Inflammatory macrophage treated with lipopolysaccharide for 1 hour (primary cell): ENCODE data around the gene TPBGL.
A peak's percentile ranks its signal among the peaks of the same experiment; 100 is the strongest.
"Not testable (repeated sequence)": the region's sequence is repeated elsewhere in the genome, so short reads cannot be mapped to it uniquely, and the experiment has no call there.

Experiments used
- DNase-seq, 2 donors: peaks; one replicate each; pipeline ENCODE4 v3.0.0-alpha.2; 2020 to 2022

The TPBGL gene

DNA sequence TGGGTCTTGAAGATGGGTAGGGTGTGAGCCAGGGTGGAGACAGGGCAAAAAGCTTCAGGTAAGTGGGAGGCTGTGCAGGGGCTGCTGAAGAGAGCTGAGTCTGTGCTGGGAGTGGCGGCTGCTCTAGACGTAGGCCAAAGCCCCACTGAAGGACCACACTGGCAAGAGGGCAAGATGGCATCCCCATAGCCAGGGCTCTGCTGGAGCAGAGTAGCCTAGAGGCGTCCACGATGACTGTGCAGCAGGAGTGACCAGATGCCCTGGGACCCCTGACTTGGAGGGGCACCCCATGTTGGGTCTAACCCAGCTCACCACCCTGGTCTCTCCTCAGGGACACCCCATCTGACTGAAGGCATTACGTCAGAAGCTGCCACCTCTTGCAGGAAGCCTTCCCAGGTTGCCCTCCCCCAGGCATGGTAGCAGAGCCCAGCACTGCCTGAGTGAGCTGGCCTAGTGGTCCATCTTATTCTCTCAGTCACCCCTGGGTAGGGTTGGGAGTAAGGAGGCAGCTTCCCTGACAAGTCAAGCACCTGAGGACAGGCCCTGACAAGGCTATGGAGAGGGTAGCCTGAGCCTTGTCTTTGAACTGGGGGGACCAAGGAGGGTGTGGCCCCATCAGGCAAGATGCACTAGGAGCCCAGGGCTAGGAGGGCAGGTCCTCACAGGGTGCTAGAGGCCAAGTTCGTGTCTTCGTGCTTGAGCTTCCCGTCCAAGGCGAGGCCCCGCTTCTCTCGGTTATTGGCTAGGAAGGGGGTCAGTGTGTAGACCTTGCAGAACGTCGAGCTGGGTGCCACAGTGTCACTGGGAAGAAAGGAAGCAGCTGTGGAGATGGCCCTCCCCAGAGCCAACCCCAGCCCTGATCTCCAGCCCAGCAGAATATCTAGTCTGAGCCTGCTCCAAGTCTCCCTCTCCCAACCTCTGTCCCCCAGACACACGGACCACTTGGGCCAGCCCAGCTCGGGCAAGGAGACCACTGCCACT is 33.1 kb downstream of the TPBGL start:
- no peak for DNase-seq

DNA sequence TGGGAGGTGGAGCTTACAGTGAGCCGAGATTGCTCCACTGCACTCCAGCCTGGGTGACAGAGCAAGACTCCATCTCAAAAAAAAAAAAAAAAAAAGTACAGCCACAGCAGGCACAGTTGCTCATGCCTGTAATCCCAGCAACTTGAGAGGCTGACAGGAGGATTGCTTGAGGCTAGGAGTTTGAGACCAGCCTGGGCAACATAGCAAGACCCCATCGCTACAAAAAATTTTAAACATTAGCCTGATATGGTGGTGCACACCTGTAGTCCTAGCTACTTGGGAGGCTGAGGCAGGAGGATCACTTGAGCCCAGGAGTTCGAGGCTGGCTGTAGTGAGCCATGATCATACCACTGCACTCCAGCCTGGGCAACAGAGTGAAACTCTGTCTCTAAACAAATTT is 34.1 kb downstream of the TPBGL start:
- DNase-seq: not testable (repeated sequence)

DNA sequence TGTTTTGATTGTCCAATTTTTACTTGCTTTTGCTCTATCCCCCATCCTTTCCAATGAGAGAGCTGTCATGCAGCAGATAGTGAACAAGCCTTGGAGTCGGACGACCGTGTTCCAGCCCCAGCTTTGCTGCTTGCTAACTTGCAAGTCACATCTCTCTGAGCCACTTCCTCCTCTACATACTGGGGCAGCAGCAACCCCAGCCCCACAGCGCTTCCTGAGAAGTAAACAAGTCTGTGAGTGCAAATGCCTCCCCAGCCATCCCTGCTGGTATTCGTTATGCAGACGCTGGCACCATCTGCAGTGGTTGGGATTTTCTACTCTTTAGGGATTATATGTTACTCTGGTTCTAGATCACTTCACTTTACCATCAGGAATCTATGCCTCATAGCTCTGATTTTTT is 35.0 kb downstream of the TPBGL start:
- DNase-seq: peak in 1 of 2 donors; percentile 18

DNA sequence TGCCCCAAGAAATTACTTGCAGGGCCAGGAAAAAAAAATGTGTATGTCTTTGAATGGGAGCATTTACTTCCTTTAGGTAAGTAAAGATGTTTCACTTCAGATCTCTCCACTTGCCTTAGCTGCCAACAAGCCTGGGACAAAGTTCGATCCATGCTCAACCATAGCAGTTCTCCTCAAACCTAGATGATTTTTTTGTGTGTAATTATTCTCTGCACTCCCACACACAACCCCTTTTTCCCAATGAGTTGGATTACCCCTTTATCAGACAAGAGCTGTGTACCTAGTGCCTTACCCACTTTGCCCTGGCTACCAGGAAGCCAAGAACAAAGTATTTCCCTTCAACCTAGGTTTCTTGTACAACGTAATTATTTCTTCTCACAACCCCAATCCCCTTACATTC is 35.6 kb downstream of the TPBGL start:
- DNase-seq: no peak

DNA sequence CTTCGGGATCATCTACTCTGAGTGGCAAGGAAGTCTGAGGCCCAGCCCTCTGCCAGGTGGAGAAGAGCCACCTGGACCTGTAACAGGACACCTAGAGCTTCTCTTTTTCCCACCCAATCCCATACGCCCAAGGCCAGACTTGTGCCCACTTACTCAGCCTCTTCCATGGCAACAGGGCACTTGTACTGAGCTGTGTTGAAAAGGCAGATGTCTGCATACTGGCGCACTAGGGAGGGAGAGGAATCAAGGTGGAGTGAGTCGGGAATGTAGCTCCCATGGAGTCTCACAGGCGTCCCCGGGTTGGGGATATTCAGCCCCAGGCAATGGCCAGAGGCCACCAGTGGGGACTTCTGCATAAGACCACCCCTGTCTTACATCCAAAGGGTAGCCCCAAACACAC is 36.1 kb downstream of the TPBGL start:
- DNase-seq: no peak

DNA sequence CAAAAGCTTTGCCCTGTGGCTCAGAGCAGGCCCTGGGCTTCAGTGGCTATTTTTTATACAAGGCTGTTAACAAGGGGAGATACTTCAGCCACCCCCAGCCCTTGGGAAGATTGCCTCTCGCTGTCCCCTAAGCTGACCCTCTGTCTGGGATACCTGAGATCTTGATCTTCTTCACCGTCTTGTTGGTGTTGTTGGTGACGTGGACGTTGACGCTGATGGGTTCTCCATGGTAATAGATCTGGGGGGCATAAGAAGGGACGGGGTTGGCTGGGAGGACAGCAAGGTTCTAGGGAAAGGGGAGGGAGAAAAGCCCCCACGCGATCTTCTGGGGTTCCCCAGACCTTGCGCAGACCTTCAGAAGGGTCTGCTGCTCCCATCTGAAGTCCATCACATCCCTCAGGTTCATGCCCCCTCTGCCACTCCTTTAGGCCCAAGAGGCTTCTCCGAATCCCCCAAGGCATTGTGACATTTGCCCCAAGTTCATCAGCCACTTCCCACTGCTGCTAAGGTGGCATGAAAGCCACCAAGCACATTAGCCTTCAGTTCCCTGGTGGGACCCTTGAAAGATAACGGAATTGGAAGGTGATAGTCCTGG is 36.7 kb downstream of the TPBGL start:
- no peak for DNase-seq

DNA sequence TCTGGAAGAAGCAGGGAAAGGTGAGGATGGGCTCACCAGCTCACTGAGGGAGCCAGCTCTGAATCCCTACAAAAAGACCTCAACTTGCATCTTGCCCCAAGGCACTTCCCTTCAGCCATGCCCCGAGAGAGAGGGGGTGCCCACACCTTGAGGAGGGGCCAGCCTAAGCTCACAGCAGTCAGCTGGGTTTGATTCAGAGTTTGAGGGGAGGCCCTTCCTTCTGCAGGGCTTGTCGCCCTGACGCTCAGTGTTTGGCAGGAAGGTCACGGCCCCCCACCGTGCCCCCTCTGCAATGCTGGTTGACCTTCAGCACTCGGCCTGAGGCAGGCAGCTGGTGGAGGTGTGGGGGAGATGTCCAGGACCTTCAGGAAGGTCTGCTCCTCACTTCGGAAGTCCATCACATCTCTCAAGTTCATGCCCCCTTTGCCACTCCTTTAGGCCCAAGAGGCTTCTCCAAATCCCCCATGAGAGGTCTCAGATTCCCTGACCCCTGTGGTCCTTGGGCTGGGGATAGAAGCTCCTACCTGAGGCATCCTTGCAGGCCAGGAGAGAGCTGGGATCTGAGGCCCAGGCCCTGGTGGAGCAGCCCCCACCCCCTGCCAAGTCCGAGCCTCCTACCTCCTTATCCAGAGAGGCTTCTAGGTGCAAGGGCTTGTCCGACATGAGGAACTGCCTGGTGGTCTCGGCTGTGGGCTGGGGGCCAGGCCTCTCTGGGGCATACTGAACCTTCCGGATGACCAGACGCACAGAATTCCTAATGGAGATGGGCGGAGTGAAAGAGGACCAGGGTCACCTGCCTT is 37.6 kb downstream of the TPBGL start:
- DNase-seq: no peak

DNA sequence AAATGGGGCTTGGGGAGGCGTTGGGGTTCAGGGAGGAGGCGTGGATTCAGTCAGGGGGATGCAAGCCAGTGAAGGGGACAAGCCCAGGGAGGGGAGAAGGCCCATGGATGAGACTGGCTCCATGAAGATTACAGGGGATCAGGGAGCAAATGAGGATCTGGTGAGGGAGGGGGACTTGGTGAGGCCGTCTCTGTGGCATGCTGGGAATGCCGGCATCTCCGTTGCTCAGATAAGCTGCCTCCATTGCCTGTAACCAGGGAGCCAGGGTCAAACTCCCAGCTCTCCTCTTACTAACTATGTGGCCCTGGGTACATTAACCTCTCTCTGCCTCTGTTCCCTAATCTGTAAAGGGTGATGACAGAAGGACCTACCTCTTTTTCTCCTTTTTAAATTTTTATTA is 38.7 kb downstream of the TPBGL start:
- no peak for DNase-seq

DNA sequence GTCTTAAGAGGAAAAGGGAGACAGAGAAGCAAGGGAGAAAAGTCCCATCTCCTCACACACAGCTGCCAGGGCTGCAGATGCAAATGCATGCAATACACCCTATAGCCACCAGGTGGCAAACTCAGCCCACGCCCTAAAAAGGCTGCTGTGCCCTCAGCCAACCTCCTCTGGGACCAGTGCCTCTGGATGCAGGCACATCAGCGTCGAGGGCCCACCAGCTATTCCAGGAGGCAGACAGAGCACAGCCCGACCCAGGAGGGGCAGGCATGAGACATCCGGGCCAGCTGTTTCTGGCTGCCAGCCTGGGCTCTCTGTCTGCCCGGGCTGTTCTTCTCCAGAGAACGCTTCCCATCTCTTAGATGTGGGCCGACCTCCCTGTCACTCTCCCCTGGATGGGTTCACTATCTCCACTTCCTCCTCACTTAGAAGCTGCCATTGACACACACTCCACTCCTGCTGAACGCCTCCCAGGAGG is 39.7 kb downstream of the TPBGL start:
- DNase-seq: peak; percentile 54 to 90

DNA sequence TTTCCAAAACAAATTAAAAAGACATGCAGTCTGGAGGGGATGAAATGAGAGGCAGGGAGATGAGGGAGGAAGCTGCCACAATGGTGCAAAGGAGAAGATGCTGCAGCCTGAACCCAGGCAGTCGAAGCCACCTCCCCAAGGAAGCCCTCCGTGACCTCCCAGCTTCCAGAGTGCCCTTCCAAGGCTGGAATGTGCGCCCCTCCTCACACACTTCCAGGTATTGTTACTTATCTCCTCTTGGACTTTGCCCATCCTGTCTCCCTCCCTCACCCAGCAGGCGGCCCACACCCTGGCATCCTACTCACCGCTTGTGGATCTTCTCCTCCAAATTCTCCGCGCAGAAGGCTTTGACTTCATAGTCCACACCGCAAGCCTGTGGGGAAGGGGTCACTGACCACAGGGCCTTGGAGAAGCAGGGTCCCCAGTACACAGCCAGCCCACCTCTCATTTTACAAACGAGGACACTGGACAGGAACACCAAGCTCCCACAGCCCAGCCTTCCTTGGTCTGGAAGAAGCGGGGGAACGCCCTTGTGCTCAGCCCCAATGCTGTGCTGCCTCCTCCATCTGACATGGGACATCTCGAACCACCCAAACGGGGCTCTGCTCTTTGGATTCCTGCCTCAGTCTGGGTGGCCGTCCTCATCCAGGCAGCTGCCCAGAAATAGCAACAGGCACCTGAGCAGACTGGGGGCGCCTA is 40.3 kb downstream of the TPBGL start:
- DNase-seq: no peak

DNA sequence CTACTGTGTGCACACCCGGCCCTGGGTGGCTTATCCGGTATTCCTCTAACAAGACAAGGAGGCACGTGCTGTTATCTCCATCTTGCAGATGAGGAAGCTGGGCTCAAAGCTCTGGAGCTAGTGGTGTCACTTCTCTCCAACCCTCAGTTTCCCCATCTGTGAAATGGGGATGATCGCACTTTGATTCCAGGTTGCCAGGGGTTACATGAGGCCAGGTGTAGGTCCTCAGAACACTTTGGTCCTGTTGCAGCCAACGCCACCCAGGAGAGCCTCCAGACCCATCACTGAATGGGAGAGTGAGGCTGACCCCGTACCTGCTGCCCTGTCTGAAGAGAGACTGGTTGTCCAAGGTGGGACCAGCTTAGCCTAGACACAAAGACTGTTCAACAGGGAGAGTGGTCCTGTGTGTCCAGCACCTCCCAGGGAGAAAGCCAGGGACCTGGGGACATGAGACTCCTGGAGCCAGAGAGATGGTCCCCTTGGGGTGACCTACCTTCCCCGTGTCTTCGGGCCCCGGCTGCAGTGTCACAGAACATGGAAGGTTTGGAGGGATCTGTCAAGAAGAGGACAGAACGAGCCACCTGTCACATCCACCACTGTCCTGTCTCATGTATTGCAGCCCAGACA is 41.0 kb downstream of the TPBGL start:
- no peak for DNase-seq

DNA sequence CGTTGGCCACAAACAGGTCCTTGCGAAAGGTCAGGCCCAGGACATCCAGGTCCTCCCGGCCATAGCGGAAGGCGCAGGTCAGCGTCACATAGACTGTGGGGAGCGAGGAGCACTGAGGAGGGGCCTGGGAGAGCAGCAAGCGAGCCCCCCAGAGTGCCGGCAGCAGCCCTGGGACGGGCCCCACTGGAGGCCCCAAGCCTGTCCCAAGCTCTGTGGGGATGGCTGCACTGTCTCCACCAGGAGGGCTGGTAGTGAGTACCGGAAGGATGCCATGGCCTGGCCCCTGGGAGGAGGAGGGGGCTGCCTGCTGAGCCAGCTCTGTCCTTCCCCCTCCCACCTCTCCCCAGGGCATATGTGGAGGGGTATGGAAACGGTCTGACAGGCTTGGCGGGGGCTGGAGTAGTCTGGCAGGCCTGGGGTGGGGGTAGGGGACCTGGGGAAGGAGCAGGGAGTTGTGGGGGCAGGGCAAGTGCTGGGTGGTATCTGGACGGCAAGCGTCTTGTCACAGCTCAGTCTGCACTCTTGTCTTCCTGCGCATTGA is 42.9 kb downstream of the TPBGL start:
- no peak for DNase-seq

DNA sequence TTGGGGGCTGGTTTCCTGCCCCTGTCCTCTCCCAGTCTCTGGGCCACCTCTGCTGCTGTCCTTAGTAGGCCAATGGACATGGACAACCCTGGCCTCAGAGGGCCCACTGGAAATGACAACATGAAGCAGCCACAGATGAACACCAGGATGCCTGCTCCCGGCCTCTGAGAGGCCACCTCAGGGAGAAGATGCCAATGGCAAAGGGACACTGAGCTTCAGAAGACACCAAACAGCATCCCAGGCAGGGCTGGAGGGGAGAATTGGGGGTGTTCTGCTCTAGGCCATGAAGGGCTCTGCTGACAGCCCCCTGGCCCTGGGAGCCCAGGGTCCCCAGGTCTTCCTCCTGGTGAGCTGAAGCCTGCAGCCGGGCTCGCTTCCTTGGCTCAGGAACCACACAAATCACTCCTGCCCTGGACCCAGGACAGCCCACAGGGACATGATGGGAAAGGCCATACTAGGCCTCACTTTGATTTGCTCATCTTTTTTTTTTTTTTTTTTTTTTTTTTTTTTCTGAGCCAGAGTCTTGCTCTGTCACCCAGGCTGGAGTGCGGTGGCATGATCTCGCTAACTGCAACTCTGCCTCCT is 45.3 kb downstream of the TPBGL start:
- DNase-seq: no peak

DNA sequence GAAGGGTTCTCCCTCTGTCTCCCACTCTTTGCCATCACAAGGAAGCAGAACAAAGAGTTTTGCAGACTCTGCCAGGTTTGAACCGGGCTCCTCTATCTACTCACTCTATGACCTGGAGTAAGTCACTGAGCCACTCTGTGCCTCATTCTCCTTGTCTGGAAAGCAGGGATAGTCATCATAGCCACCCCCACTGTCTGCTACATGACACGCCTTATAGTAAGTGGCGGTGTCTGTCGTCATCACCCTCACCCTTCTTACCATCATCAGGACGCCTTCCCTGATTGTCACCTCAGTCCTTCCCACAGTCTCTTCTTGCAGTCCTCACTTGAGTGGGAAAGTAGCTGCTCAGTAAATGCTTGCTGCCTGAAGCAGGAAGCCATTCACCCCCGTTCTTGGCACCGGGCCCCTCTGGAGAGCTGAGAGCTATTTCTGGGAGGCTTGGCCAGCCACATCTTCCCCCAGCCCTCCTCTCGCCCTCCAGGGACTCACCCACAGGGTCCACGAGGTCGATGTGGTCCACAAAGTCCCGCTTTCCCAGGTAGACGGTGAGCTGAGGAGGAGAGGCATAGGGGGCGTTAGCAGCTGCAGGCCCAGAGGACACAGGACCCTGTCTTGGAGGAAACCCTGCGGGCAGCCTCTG is 46.4 kb downstream of the TPBGL start:
- DNase-seq: peak in 1 of 2 donors; percentile 43

DNA sequence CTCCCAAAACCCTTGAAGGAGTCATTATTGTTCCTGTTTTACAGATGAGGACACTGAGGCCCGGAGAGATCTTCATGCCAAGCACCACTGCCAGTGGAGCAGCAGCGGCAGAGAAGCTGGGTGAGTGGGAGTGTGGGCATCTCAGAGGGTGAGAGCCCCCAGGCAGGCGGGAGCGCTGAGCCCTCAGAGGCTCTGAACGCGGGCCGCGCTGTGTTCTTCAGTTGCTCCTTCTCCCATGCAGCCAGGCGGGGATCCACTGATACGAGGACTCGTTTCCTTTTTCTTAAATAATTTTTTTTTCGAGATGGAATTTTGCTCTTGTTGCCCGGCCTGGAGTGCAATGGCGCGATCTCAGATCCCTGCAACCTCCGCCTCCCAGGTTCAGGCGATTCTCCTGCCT is 47.0 kb downstream of the TPBGL start:
- no peak for DNase-seq

DNA sequence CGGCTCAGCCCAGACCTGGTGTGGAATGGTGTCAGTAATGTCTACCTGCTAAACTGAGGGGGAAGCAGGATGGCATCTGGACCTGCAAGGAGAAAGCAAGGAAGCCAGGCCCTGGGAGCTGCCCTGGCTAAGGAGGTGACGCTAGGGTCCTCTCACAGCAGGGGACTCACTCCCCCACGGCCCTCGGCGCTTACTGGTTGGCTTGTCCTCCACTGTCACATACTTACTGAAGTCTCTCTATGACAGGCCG is 48.9 kb downstream of the TPBGL start:
- DNase-seq: no peak

DNA sequence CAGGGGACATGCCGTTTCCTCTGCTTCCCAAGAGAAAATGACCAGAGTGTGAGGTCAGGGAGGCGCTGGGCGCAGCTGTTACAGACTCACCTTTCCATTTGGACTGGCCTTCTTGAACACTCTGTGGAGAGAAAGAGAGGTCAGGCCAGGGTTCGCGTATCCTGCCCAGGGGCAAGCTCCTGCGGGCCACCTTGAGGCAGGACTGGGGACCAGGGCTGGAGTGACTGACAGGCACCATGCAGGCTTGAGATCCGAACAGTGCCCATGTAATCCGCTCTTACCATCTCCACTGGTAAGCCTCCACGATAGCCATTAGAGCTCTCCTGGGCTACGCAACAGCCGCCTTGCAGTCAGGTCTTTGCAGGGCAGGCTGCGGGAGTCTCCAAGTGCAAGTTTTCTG is 49.3 kb downstream of the TPBGL start:
- no peak for DNase-seq

DNA sequence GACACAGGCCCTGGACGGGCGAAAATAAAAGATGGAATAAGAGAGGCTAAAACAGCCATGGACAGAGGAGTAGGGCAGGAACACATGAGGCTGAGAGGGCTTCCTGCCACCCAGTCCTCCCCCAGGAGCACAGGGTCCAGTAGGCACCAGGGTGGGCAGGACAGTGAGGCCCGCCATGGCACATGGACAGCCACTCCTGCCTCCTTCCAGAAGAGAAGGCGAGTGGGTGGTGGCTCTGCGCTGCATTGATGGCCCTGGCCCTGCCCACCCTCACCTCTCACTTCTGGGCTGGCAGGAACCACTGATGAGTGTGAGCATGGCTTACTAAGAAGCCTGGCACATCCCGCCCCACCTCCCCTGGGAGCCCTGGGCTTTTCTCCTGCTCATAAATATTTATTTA is 51.2 kb downstream of the TPBGL start:
- DNase-seq: no peak

DNA sequence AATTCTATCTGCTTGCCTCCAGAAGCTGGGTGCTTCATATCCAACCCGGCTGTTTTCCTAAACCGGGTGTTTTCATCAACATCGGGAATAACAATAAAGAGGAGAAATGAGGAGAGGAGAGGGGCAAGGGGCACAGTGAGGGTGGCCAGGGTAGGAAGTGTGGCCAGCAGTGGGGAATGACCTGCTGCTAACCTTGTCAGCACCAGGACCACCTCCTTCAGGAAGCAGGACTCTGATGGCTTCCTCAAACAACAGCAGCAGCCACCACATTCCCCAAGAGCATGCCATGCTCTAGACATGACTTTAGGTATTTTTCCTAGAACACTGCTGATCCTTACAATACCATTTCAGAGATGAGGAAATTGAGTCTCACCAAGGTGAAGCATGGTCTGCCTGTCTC is 52.4 kb downstream of the TPBGL start:
- DNase-seq: no peak
